Measurements from ENCODE around the gene DPYSL5.

- TF ChIP-seq CTCF (IDR thresholded peaks at IDR 0.05; ENCODE audit: low read depth, low read length) = no peak
- TF ChIP-seq EZH2phosphoT487 (IDR thresholded peaks at IDR 0.05; ENCODE audit: low read depth) = no peak
These were observed 5.8 kb downstream of the DPYSL5 start for GRCh38 chr2:26853751-26854150.
